ENCODE measurements around the gene CNRIP1.

Gene CNRIP1

GRCh38 chr2:68291314-68291713, 28.4 kb downstream of the CNRIP1 start:
- no peak for DNase-seq

- DNase-seq = no peak
Observed at GRCh38 chr2:68290901-68291300, 28.8 kb downstream of the CNRIP1 start.

DNA sequence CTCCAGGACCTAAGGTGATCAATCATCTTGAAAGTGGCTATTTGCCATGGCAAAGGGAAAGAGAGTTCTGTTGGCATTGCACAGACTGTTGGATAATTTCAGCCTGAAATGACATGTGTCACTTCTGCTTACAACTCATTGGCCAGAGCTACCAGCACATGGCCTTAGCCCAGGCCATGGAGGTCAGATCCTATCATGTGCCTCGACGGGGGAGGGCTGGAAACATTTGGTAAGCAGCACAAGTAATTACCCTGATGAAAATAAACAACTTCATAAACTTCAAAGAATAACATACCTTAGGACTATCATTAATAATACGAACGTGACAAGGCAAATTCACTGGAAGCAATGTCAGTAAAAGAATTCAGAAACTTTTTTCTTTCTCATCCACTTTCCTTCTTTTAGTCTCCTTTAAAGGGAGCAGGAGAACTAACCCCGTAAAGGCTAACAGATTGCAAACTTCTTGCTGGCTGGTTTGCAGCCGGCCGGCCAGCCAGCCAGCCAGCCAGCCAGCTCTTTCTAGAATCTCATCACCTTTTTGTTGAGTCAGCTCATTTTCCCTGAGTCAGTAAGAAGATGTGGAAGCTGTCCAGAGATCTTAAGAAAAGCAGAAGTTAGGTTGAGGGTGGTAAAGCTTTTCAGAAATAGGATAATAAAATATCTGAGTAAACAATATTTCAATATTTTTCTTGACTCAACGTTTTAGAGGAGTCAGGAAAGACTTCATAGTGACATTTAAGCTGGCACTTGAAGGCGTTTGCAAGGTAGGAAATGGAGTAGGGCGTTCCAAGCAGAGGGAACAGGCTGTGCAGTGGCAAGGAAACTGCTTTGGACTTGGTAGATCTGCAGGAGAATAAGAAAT, 31.9 kb downstream of the CNRIP1 start:
- DNase-seq = no peak

DNA sequence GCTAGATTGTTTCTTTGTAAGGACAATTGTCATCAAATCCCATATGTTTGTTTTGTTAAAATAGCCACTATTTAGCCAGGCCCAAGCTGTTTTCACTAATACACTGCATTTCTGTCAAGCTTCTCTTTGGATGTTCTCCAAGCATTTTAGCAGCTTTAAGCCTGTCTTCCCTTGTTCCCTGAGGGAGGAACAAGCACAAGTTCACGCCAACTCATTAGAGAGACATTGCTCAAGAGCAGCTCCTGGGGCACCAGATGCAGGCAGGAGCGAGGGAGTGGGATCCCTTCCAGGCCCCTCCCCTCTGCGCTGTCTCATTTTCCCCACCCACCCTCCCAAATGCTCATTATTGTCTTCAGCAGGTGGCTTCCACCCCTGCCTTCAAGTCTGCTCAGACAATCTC, 34.9 kb downstream of the CNRIP1 start:
- DNase-seq = no peak

- DNase-seq = no peak
Observed at GRCh38 chr2:68283419-68283812, 36.3 kb downstream of the CNRIP1 start.

GRCh38 chr2:68282811-68283418, 36.8 kb downstream of the CNRIP1 start:
- DNase-seq = no peak

GRCh38 chr2:68280796-68281195, 39.0 kb downstream of the CNRIP1 start:
- no peak for DNase-seq

DNA sequence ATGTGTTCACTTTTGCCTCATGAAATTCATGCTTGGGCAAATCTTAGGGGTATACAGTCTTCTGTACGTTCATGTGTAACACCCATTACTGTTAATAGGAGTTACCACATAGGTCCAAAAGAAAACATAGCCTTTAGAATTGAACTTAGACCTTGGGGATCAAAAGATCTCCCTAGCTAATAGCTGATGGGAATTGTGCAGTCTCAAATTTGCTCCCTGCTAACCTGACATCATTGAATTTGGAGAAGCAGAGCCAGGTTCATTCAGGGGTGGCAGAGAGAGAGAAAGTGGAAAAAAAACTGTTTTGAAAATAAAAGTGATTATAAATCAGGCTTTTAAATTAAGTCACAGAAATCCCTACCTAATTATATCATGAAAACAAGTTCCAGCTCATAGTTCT, 39.4 kb downstream of the CNRIP1 start:
- no peak for DNase-seq

- DNase-seq = no peak
Observed at GRCh38 chr2:68279691-68280090, 40.1 kb downstream of the CNRIP1 start.

DNA sequence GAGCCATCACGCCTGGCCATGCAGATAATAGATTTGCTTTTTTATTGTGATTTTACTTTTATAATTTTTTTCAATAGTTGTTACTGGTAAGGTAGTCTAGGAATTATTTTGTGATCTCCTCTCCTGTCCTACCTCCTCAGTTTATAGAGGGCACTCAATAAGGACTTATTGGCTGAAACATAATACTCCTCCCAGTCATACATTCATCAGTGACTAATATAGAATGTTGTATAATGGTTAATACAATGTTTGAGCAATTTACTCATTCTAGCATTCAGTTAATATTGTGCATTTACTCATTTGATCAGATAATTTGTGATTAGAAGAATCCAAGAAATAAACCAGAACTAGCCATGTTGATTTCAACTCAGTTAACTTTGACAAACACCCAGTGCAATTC, 41.6 kb downstream of the CNRIP1 start:
- DNase-seq = no peak

DNA sequence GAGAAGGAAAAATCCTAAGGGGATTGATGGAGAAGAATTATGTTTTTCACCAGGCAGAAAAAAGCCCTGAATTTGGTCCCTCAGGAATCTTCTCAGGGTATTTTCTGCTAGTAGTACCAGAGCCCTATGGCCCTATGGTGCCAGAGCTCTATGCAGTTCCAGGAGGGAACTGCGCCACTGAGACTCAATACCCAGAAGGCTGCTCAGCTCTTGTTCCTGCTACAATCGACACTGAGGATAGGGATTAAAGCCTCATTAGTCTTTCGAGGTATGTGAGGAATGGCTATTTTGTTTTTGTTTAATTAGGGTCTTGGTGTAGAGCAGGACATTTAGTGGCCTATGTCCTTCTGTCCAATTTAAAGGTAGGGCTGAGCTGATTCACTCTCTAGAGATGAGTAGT, 45.7 kb downstream of the CNRIP1 start:
- no peak for DNase-seq

GRCh38 chr2:68272246-68272994, 47.3 kb downstream of the CNRIP1 start:
- no peak for DNase-seq

GRCh38 chr2:68266655-68267054, 53.1 kb downstream of the CNRIP1 start:
- DNase-seq = no peak

- DNase-seq = no peak
Observed at GRCh38 chr2:68263632-68264031, 56.1 kb downstream of the CNRIP1 start.

DNA sequence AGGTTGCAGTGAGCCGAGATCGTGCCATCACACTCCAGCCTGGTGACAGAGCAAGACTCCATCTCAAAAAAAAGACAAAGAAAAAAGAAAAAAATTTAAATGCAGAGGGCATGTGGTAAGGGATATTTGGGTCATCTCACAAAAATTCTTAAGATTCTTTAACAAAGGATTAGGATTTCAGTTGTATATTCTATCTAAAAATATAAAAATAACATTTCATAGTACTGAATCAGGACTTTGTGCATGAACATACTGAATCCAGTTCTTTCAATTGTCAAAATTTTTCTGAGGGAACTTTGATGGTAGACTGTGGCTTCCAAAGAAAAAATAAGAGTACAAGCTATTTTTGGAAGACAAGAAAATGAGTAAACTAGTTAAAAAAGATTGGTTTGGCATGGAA, 60.9 kb downstream of the CNRIP1 start:
- DNase-seq = no peak

DNA sequence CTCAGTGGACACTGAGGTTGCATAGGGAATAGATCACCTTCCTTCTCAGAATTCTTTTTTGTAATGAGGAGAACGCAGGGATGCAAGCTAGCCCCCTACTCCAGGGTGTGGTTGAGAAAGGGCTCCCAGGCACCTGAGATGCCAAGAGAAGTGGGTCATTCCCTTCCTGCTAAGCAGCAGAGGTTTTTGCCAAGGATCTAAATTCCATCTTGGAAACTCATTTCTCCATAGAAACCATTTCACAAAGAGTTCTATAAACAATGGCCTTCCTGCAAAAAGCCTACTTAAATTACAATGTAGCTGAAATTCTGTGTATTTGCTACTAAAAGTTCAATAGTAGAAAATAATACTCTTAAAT, 63.7 kb downstream of the CNRIP1 start:
- no peak for DNase-seq

- DNase-seq = peak in 1 of 2 experiments; percentile 15
Observed at GRCh38 chr2:68253219-68254068, 66.3 kb downstream of the CNRIP1 start.

GRCh38 chr2:68252400-68253218, 67.1 kb downstream of the CNRIP1 start, which contains the start of gene PPP3R1:
TSS of gene PPP3R1 (minus strand) at chr2:68252532. CDS start at chr2:68252127, 405 bp downstream.
- DNase-seq = peak; percentile 89 to 92

DNA sequence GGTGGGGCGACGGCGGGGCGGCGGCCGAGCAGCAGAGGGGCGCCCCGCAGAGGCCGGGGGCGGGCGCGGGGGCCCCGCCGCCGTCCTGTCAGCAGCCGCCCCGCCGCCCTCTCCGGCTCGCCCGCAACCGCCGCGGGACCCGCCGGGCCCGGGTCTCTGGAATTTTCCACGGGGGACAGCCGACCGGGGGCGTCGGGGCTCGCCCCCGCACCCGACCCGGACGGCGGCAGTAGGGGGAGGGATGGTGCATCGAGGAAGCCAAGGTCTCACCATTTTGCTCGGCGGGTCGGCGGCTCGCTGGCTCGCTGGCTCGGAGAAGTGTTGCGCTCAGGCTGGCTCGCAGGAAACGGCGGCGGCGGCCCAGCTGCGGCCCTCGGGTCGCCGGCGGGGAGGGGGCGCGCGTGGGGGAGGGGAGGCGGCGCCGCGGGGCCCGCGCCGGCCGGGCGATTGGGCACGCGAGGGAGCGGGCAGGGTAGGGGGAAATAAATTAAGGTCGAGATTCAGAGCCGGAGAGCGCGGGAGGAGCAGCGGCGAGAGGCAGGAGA, 67.8 kb downstream of the CNRIP1 start:
- peak; percentile 47 to 64 for DNase-seq

DNA sequence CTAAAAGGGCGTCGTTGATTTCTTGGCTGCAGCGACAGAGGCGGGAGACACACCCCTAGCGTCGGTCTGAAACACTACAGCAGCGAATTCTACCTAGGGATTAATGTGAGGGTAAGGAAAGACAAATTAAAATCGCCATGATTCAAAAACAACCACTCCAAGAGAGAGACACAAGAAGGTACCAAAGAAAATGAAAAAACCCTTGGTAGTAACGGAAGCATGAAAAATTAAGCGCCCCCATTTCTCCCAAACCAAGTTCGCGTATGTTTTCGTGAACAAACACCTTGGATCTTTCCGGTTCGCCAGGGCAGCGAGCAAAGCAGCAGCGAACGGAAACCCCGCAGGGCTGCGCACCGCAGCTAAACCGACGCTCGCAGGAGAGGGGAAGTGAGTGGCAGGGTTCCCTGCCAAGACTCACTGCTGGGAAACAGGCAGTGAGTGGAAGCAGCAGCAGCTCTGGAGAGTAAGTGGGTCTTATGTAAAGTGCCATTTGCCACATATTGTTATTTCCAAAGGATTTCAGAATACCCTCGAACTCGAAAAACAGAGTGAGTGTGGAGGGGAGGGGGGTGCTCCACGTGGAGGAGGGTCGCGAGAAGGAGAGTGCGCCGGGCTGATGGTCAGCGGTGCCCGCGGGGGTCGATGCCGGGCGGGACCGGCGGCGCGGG, 68.4 kb downstream of the CNRIP1 start:
- peak; percentile 55 to 78 for DNase-seq

- no peak for DNase-seq
Observed at GRCh38 chr2:68250652-68251186, 69.0 kb downstream of the CNRIP1 start.

All from stimulated activated CD4-positive, alpha-beta T cell treated with anti-CD3 and anti-CD28 coated beads, Interleukin-4, amount 100 ng/mL, for 4 hours (primary cell).